GM23338 (cell line): ENCODE data around the gene TRAM2. TPM values are rescaled to one million over a fixed set of nuclear protein-coding genes. Genes with fewer than 3 reads are reported as not detected.

Experiments
- ATAC-seq: fragments of 200-7000 bp; cut with Tn5 transposase; 3 replicates; pipeline ENCODE4 v1.9.1; 2020
- DNase-seq: peaks from one replicate; pipeline ENCODE4 v3.0.0-alpha.2; 2015; ENCODE audit warnings: low spot score
- H2AFZ ChIP-seq: fragments of 200-600 bp; sonication (generic); 2 replicates; pipeline ENCODE4 v1.8.0; 2016; ENCODE audit warnings: antibody characterized with exemption, mild to moderate bottlenecking, moderate library complexity
- H3F3A ChIP-seq: fragments of 200-600 bp; sonication (generic); replicated peaks from 2 replicates; pipeline ENCODE4 v1.8.0; 2017; ENCODE audit warnings: antibody characterized with exemption, mixed run types, low read depth
- H3K27ac ChIP-seq: fragments of 200-600 bp; sonication (generic); 2 replicates; pipeline ENCODE4 v1.6.1; 2016; ENCODE audit warnings: low read depth
- H3K27me3 ChIP-seq: fragments of 200-600 bp; sonication (generic); 2 replicates; pipeline ENCODE4 v1.8.0; 2016; ENCODE audit warnings: mild to moderate bottlenecking, mixed run types, moderate library complexity; ENCODE audit not compliant: insufficient read depth
- H3K36me3 ChIP-seq: fragments of 200-600 bp; sonication (generic); 2 replicates; pipeline ENCODE4 v1.8.0; 2016; ENCODE audit warnings: mild to moderate bottlenecking; ENCODE audit not compliant: insufficient read depth
- H3K4me1 ChIP-seq: fragments of 200-600 bp; sonication (generic); 2 replicates; pipeline ENCODE4 v1.8.0; 2016; ENCODE audit warnings: mild to moderate bottlenecking, moderate library complexity; ENCODE audit not compliant: insufficient read depth
- H3K4me2 ChIP-seq: fragments of 200-600 bp; sonication (generic); 2 replicates; pipeline ENCODE4 v1.7.1; 2017; ENCODE audit warnings: mixed run types
- H3K4me3 ChIP-seq: fragments of 200-600 bp; sonication (generic); 2 replicates; pipeline ENCODE4 v1.6.1; 2016; ENCODE audit warnings: mixed run types
- H3K79me2 ChIP-seq: fragments of 200-600 bp; sonication (generic); replicated peaks from 2 replicates; pipeline ENCODE4 v1.8.0; 2017; ENCODE audit warnings: mild to moderate bottlenecking; ENCODE audit not compliant: insufficient read depth
- H3K9me2 ChIP-seq: fragments of 200-600 bp; sonication (generic); 2 replicates; pipeline ENCODE4 v1.8.0; 2017; ENCODE audit not compliant: insufficient read depth
- H4K20me1 ChIP-seq: fragments of 200-600 bp; sonication (generic); replicated peaks from 2 replicates; pipeline ENCODE4 v1.8.0; 2017; ENCODE audit warnings: mild to moderate bottlenecking; ENCODE audit not compliant: insufficient read depth
- H3K27ac Mint-ChIP-seq: 2 replicates; pipeline ENCODE4 v1.8.0; 2020; ENCODE audit warnings: inconsistent platforms, mild to moderate bottlenecking, moderate library complexity, mixed read lengths
- H3K27me3 Mint-ChIP-seq: 3 replicates; pipeline ENCODE4 v1.8.0; 2022; ENCODE audit warnings: low read depth, mild to moderate bottlenecking, moderate library complexity, mixed read lengths, inconsistent platforms; ENCODE audit not compliant: insufficient read depth, poor library complexity
- H3K36me3 Mint-ChIP-seq: 3 replicates; pipeline ENCODE4 v1.8.0; 2021; ENCODE audit warnings: low read depth, mild to moderate bottlenecking, inconsistent platforms, moderate library complexity, mixed read lengths
- H3K4me1 Mint-ChIP-seq: 3 replicates; pipeline ENCODE4 v1.8.0; 2020; ENCODE audit warnings: mild to moderate bottlenecking, inconsistent platforms, mixed read lengths
- H3K4me3 Mint-ChIP-seq: 3 replicates; pipeline ENCODE4 v1.8.0; 2021; ENCODE audit warnings: moderate library complexity, mild to moderate bottlenecking, inconsistent platforms, mixed read lengths
- H3K9me3 Mint-ChIP-seq: 3 replicates; pipeline ENCODE4 v1.8.0; 2020; ENCODE audit warnings: moderate library complexity, mild to moderate bottlenecking, inconsistent platforms, mixed read lengths
- ETS1 ChIP-seq: IDR thresholded peaks from 2 replicates; pipeline ENCODE4 v1.6.1; 2016; ENCODE audit warnings: antibody characterized with exemption
- JUNB ChIP-seq: IDR thresholded peaks from one replicate; pipeline ENCODE4 v1.6.1; 2016; ENCODE audit warnings: antibody characterized with exemption; ENCODE audit not compliant: unreplicated experiment
- POLR2AphosphoS5 ChIP-seq: IDR thresholded peaks from 2 replicates; pipeline ENCODE4 v1.6.1; 2016; ENCODE audit warnings: antibody characterized with exemption, low read depth
- REST ChIP-seq: IDR thresholded peaks from one replicate; pipeline ENCODE4 v1.6.1; 2018; ENCODE audit warnings: antibody characterized with exemption; ENCODE audit not compliant: unreplicated experiment
- STAT1 ChIP-seq: IDR thresholded peaks from one replicate; pipeline ENCODE4 v1.6.1; 2016; ENCODE audit warnings: antibody characterized with exemption; ENCODE audit not compliant: unreplicated experiment
- ZNF114 ChIP-seq: fragments of 250-450 bp; sonication (Bioruptor Pico); IDR thresholded peaks from 2 replicates; pipeline ENCODE4 v1.5.0; 2020; ENCODE audit warnings: mild to moderate bottlenecking, moderate library complexity
- polyA plus RNA-seq: library from polyadenylated mRNA; unstranded; fragments of >200 nt; fragmentation: Nextera tagmentation; extraction: Ambion mirVana; gene quantifications from 2 replicates; pipeline ENCODE4 v1.2.1, GENCODE V29; 2016
- total RNA-seq: library from RNA; depleted of rRNA; stranded (reverse); fragments of >200 nt; shearing (Covaris generic); gene quantifications from 2 replicates; pipeline ENCODE4 v1.2.3, GENCODE V29; 2014
- TF ChIP-seq, protein P1 (sequence below), 2 experiments: fragments of 200-600 bp in 1 of 2; sonication (generic) in 1 of 2; conservative IDR thresholded peaks; 2 replicates each; pipeline versions ENCODE4 v1.5.1 to v1.6.1; 2016 to 2017; ENCODE audit warnings: antibody characterized with exemption in 2 of 2, low read depth in 2 of 2, mild to moderate bottlenecking in 2 of 2, moderate library complexity in 1 of 2
- TF ChIP-seq, protein P2 (sequence below): fragments of 250-450 bp; sonication (Bioruptor Pico); IDR thresholded peaks from 2 replicates; pipeline ENCODE4 v1.5.0; 2020; ENCODE audit warnings: mild to moderate bottlenecking, moderate library complexity

Gene TRAM2
- total and polyA plus RNA-seq, 2 experiments from 2014 or later: 4.0 to 14.0 TPM

DNA sequence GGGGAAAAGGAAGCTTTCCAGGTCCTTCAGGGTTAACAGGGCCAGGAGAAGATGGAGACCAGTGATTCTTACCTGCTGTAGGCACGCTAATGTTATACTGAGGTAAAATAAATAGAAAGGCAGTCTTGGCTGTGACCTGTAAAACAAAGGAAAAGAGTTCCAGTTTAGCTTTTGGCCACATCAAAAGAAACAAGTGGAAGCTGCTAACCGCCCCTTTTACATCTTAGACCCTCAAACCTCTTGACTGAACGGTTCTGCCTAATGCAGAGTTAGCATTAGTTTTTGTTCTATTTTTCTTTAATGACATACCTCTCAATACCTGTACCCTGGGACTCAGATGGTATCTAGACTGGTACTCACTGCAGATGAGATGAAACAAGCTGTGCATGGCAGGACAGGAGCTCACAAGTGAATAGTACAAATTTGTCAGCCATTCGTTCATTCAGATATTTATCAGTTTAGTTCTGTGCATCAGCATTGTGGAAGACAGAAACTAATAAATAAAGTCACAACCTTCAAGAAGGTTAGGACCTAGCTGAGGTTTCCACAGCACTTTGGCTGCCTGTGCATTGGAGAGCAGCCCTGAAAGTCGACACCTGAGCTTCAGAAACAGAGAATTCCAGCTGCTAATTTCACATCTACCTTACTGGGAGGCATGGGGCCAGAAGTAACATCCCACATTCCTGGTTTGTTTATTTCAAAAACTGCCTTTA, 41.0 kb downstream of the TRAM2 start:
- peak; percentile 64 for ATAC-seq
- Histone ChIP-seq H3K4me2 (peak overlapping the region; percentile 42; the same call in 1 of the 2 replicates), H3K36me3 (no peaks in the 10 kb centered on the region), H3K27me3 (no peaks in the 10 kb centered on the region), H2AFZ (no peak overlapping the region), H3K4me1 (peaks cover 23% of the 10 kb centered on the region), H3K27ac (no peak overlapping the region), H4K20me1 (peaks cover 3% of the 10 kb centered on the region; the same call in 1 of the 2 replicates), H3K4me3 (no peak overlapping the region), H3F3A (no peaks in the 10 kb centered on the region), H3K79me2 (peaks cover 15% of the 10 kb centered on the region), H3K9me2 (peaks cover 2% of the 10 kb centered on the region; the same call in 1 of the 2 replicates)
- 0 out of 3 replicates have a peak, but pooled peaks cover 4% of the 10 kb centered on the region for H3K36me3 Mint-ChIP-seq
- TF ChIP-seq ZNF114: no peak
- peaks cover 39% of the 10 kb centered on the region for H3K4me1 Mint-ChIP-seq
- H3K27ac Mint-ChIP-seq: no peak overlapping the region
- peaks cover 2% of the 10 kb centered on the region for H3K27me3 Mint-ChIP-seq
- peak; percentile 33 for DNase-seq
- H3K4me3 Mint-ChIP-seq: no peak overlapping the region
- H3K9me3 Mint-ChIP-seq: no peaks in the 10 kb centered on the region; the same call in 2 of the 3 replicates

- peaks cover 2% of the 10 kb centered on the region; the same call in 1 of the 2 replicates for H3K9me2 ChIP-seq
- Mint-ChIP-seq H3K4me3 (no peak overlapping the region), H3K4me1 (peaks cover 32% of the 10 kb centered on the region), H3K36me3 (0 out of 3 replicates have a peak, but pooled peaks cover 4% of the 10 kb centered on the region), H3K27me3 (peaks cover 4% of the 10 kb centered on the region), H3K27ac (no peak overlapping the region), H3K9me3 (no peaks in the 10 kb centered on the region; the same call in 2 of the 3 replicates)
- H2AFZ ChIP-seq: no peak overlapping the region
- H3K79me2 ChIP-seq: peaks cover 15% of the 10 kb centered on the region
- H3K36me3 ChIP-seq: no peaks in the 10 kb centered on the region
- H3K27me3 ChIP-seq: no peaks in the 10 kb centered on the region
- ATAC-seq (no peak), DNase-seq (no peak)
- H4K20me1 ChIP-seq: no peaks in the 10 kb centered on the region; the same call in 1 of the 2 replicates
- peaks cover 14% of the 10 kb centered on the region for H3K4me1 ChIP-seq
- no peaks in the 10 kb centered on the region for H3F3A ChIP-seq
- H3K4me2 ChIP-seq: no peak overlapping the region
- H3K27ac ChIP-seq: no peak overlapping the region
- no peak overlapping the region for H3K4me3 ChIP-seq
- TF ChIP-seq REST: no peak
- TF ChIP-seq, protein P1, sequence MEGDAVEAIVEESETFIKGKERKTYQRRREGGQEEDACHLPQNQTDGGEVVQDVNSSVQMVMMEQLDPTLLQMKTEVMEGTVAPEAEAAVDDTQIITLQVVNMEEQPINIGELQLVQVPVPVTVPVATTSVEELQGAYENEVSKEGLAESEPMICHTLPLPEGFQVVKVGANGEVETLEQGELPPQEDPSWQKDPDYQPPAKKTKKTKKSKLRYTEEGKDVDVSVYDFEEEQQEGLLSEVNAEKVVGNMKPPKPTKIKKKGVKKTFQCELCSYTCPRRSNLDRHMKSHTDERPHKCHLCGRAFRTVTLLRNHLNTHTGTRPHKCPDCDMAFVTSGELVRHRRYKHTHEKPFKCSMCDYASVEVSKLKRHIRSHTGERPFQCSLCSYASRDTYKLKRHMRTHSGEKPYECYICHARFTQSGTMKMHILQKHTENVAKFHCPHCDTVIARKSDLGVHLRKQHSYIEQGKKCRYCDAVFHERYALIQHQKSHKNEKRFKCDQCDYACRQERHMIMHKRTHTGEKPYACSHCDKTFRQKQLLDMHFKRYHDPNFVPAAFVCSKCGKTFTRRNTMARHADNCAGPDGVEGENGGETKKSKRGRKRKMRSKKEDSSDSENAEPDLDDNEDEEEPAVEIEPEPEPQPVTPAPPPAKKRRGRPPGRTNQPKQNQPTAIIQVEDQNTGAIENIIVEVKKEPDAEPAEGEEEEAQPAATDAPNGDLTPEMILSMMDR (conservative IDR thresholded peaks at IDR 0.05; ENCODE audit: low read depth in 2 of 2): no peak
- TF ChIP-seq ETS1: no peak
- TF ChIP-seq, protein P2, sequence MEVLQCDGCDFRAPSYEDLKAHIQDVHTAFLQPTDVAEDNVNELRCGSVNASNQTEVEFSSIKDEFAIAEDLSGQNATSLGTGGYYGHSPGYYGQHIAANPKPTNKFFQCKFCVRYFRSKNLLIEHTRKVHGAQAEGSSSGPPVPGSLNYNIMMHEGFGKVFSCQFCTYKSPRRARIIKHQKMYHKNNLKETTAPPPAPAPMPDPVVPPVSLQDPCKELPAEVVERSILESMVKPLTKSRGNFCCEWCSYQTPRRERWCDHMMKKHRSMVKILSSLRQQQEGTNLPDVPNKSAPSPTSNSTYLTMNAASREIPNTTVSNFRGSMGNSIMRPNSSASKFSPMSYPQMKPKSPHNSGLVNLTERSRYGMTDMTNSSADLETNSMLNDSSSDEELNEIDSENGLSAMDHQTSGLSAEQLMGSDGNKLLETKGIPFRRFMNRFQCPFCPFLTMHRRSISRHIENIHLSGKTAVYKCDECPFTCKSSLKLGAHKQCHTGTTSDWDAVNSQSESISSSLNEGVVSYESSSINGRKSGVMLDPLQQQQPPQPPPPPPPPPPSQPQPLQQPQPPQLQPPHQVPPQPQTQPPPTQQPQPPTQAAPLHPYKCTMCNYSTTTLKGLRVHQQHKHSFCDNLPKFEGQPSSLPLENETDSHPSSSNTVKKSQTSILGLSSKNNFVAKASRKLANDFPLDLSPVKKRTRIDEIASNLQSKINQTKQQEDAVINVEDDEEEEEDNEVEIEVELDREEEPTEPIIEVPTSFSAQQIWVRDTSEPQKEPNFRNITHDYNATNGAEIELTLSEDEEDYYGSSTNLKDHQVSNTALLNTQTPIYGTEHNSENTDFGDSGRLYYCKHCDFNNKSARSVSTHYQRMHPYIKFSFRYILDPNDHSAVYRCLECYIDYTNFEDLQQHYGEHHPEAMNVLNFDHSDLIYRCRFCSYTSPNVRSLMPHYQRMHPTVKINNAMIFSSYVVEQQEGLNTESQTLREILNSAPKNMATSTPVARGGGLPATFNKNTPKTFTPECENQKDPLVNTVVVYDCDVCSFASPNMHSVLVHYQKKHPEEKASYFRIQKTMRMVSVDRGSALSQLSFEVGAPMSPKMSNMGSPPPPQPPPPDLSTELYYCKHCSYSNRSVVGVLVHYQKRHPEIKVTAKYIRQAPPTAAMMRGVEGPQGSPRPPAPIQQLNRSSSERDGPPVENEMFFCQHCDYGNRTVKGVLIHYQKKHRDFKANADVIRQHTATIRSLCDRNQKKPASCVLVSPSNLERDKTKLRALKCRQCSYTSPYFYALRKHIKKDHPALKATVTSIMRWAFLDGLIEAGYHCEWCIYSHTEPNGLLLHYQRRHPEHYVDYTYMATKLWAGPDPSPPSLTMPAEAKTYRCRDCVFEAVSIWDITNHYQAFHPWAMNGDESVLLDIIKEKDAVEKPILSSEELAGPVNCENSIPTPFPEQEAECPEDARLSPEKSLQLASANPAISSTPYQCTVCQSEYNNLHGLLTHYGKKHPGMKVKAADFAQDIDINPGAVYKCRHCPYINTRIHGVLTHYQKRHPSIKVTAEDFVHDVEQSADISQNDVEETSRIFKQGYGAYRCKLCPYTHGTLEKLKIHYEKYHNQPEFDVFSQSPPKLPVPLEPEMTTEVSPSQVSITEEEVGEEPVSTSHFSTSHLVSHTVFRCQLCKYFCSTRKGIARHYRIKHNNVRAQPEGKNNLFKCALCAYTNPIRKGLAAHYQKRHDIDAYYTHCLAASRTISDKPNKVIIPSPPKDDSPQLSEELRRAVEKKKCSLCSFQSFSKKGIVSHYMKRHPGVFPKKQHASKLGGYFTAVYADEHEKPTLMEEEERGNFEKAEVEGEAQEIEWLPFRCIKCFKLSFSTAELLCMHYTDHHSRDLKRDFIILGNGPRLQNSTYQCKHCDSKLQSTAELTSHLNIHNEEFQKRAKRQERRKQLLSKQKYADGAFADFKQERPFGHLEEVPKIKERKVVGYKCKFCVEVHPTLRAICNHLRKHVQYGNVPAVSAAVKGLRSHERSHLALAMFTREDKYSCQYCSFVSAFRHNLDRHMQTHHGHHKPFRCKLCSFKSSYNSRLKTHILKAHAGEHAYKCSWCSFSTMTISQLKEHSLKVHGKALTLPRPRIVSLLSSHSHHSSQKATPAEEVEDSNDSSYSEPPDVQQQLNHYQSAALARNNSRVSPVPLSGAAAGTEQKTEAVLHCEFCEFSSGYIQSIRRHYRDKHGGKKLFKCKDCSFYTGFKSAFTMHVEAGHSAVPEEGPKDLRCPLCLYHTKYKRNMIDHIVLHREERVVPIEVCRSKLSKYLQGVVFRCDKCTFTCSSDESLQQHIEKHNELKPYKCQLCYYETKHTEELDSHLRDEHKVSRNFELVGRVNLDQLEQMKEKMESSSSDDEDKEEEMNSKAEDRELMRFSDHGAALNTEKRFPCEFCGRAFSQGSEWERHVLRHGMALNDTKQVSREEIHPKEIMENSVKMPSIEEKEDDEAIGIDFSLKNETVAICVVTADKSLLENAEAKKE (CRISPR knock-in tag): no peak
- no peak for TF ChIP-seq STAT1
- no peak for TF ChIP-seq POLR2AphosphoS5
- TF ChIP-seq JUNB: no peak
Observed at GRCh38 chr6:52534966-52535390, 41.9 kb downstream of the TRAM2 start.
